Mucosa of descending colon (tissue), 3 donors: ENCODE data around the gene NUDT9. TPM values are rescaled to one million over a fixed set of nuclear protein-coding genes. Genes with fewer than 3 reads are reported as not detected.
"Not testable (repeated sequence)": the region's sequence is repeated elsewhere in the genome, so short reads cannot be mapped to it uniquely, and the experiment has no call there.

Source experiments
- ATAC-seq: fragments of 200-7000 bp; cut with Tn5 transposase; one replicate; pipeline ENCODE4 v1.9.1; 2020; ENCODE audit warnings: mild to moderate bottlenecking, moderate library complexity
- DNase-seq, 3 donors: peaks; one replicate each; pipeline ENCODE4 v3.0.0-alpha.2; 2020
- H3K36me3 ChIP-seq: fragments of 200-600 bp; one replicate; pipeline ENCODE4 v1.8.0; 2021; ENCODE audit warnings: low read depth, mild to moderate bottlenecking
- H3K4me1 ChIP-seq: fragments of 200-600 bp; one replicate; pipeline ENCODE4 v1.8.0; 2021; ENCODE audit warnings: low read depth, mild to moderate bottlenecking
- H3K4me3 ChIP-seq: fragments of 200-600 bp; one replicate; pipeline ENCODE4 v1.8.0; 2021; ENCODE audit warnings: mild to moderate bottlenecking
- H3K9me3 ChIP-seq: fragments of 200-600 bp; one replicate; pipeline ENCODE4 v1.8.0; 2021; ENCODE audit warnings: mild to moderate bottlenecking
- CTCF ChIP-seq: fragments of 200-600 bp; IDR thresholded peaks from one replicate; pipeline ENCODE4 v1.8.0; 2022; ENCODE audit warnings: antibody characterized with exemption, mild to moderate bottlenecking
- intact Hi-C, 2 donors: fragments of 100-400 bp; cut with DNase I in 1 of 2; cut with micrococcal nuclease in 1 of 2; formaldehyde crosslinking; loops; one replicate each; pipeline versions ENCODE4 v1.11.0 to v1.11.1; 2022; cut with DNase I, micrococcal nuclease
- long read RNA-seq, 2 donors: library from polyadenylated mRNA; unstranded; transcript quantifications; one replicate each; pipeline ENCODE4 v2.0.0, GENCODE V29; 2019 to 2021
- total RNA-seq, 3 donors: library from RNA; stranded (reverse); fragmentation: NEBNext Ultra II Directional in 2 of 3; extraction: Animal tissue kit (Norgen Biotek cat#: 25700) in 2 of 3; gene quantifications; one replicate each; pipeline versions ENCODE4 v1.2.1 to v1.2.4, GENCODE V29; 2021 to 2023
- donor health status: DM: no; HTN: no; CAD: no; lungs with moderate emphysema.
- donor health status: DM: no; HTN: no; CAD: no.
- donor health status: DM: no; HTN: yes; CAD: no.

Gene NUDT9
- 10 to 100 TPM; 32.5 to 35.8 (median 32.8) TPM for total RNA-seq
- long read RNA-seq, donor 1, transcript NUDT9-201 (8 exons, 1,701 nt): major isoform, 30 of 39 reads
- long read RNA-seq, donor 1, partial matches to known transcripts: 1 of 39 reads
- long read RNA-seq, donor 1, other reads (novel, unspliced or antisense): 5 of 39 reads
- long read RNA-seq, donor 2, transcript NUDT9-201 (8 exons, 1,701 nt): major isoform, 17 of 32 reads
- long read RNA-seq, donor 2, partial matches to known transcripts: 8 of 32 reads
- long read RNA-seq, donor 2, other reads (novel, unspliced or antisense): 4 of 32 reads

- TF ChIP-seq CTCF: no peak
- H3K4me1 ChIP-seq: peaks cover 32% of the 10 kb centered on the region
- ATAC-seq (peak; percentile 95), DNase-seq (peak; percentile 96 to 100 (median 97))
- H3K9me3 ChIP-seq: no peaks in the 10 kb centered on the region
- H3K4me3 ChIP-seq: peak within 1 kb of the TSS; percentile 58
- H3K36me3 ChIP-seq: no peaks in the 10 kb centered on the region
- intact Hi-C loops: no loop called here
Observed at GRCh38 chr4:87422104-87423052, at the start of gene NUDT9. Gene NUDT9 (plus strand): TSS chr4:87422573. CDS start chr4:87422906, 333 bp downstream.

- H3K36me3 ChIP-seq: no peaks in the 10 kb centered on the region
- intact Hi-C loops: loop anchor here (5.0 kb wide), 1 partner anchor 91 kb away; no protein-coding TSS in a partner anchor
- TF ChIP-seq CTCF: peak; percentile 11
- peak in 1 of 3 donors; percentile 63 for DNase-seq
- ATAC-seq: peak; percentile 96
- no peak overlapping the region for H3K4me3 ChIP-seq
- peaks cover 7% of the 10 kb centered on the region for H3K4me1 ChIP-seq
- H3K9me3 ChIP-seq: no peaks in the 10 kb centered on the region
Observed at GRCh38 chr4:87375719-87376291, 46.6 kb upstream of the NUDT9 start.

- no peak for TF ChIP-seq CTCF
- Histone ChIP-seq H3K4me1 (peaks cover 7% of the 10 kb centered on the region), H3K4me3 (no peak overlapping the region), H3K9me3 (no peaks in the 10 kb centered on the region), H3K36me3 (no peaks in the 10 kb centered on the region)
- intact Hi-C loops: loop anchor here (5.0 kb wide), 1 partner anchor 89 kb away; no protein-coding TSS in a partner anchor
- no peak for DNase-seq
- no peak for ATAC-seq
Observed at GRCh38 chr4:87377816-87378215, 44.6 kb upstream of the NUDT9 start.

GRCh38 chr4:87382116-87382515 lies 40.3 kb upstream of the NUDT9 start:
- no peak for TF ChIP-seq CTCF
- ATAC-seq (no peak), DNase-seq (no peak)
- intact Hi-C loops: no loop called here
- Histone ChIP-seq H3K9me3 (no peaks in the 10 kb centered on the region), H3K4me1 (peaks cover 12% of the 10 kb centered on the region), H3K36me3 (no peaks in the 10 kb centered on the region), H3K4me3 (no peak overlapping the region)

- no peak for ATAC-seq
- no peak overlapping the region for H3K4me3 ChIP-seq
Observed at GRCh38 chr4:87382931-87383330, 39.4 kb upstream of the NUDT9 start.

GRCh38 chr4:87384466-87385132 lies 37.8 kb upstream of the NUDT9 start:
- H3K9me3 ChIP-seq, intact Hi-C loops, H3K36me3 ChIP-seq, H3K4me3 ChIP-seq, DNase-seq, ATAC-seq: not testable (repeated sequence)
- H3K4me1 ChIP-seq: peaks cover 12% of the 10 kb centered on the region

More at GRCh38 chr4:87382931-87383330, 39.4 kb upstream of the NUDT9 start:
- Histone ChIP-seq H3K4me1 (peaks cover 12% of the 10 kb centered on the region), H3K9me3 (no peaks in the 10 kb centered on the region), H3K36me3 (no peaks in the 10 kb centered on the region)
- TF ChIP-seq CTCF: no peak
- no peak for DNase-seq
- intact Hi-C loops: no loop called here
